Thoracic aorta (tissue), 2 donors: ENCODE data around the gene ERP44. TPM values are rescaled to one million over a fixed set of nuclear protein-coding genes. Genes with fewer than 3 reads are reported as not detected.

Experiments used
- ATAC-seq: fragments of 150-250 bp; one replicate; pipeline ENCODE4 v1.8.0; 2017; ENCODE audit warnings: low read depth; ENCODE audit not compliant: insufficient number of reproducible peaks, low FRiP score
- DNase-seq: peaks from one replicate; pipeline ENCODE4 v3.0.0-alpha.2; 2020; ENCODE audit warnings: low spot score
- H3K27ac ChIP-seq, 2 donors: fragments of 200-600 bp; sonication (generic); 1 replicate in 1 of 2; 2 replicates in 1 of 2; pipeline ENCODE4 v1.5.1; 2016; ENCODE audit warnings: mild to moderate bottlenecking in 2 of 2, moderate library complexity in 2 of 2
- H3K27me3 ChIP-seq: fragments of 200-600 bp; sonication (generic); replicated peaks from 2 replicates; pipeline ENCODE4 v1.6.0; 2016; ENCODE audit warnings: mild to moderate bottlenecking; ENCODE audit not compliant: insufficient read depth
- H3K36me3 ChIP-seq: fragments of 200-600 bp; sonication (generic); one replicate; pipeline ENCODE4 v1.5.1; 2016
- H3K4me1 ChIP-seq, 2 donors: fragments of 200-600 bp; sonication (generic); 1 replicate in 1 of 2; 2 replicates in 1 of 2; pipeline versions ENCODE4 v1.5.1 to v1.6.0; 2016; ENCODE audit warnings: low read depth in 2 of 2, mild to moderate bottlenecking in 1 of 2; ENCODE audit not compliant: control insufficient read depth in 1 of 2
- H3K4me3 ChIP-seq: fragments of 200-600 bp; sonication (generic); 2 replicates; pipeline ENCODE4 v1.5.1; 2016; ENCODE audit warnings: mild to moderate bottlenecking
- H3K9me3 ChIP-seq: fragments of 200-600 bp; sonication (generic); 2 replicates; pipeline ENCODE4 v1.5.1; 2016
- CTCF ChIP-seq: fragments of 200-600 bp; sonication (generic); IDR thresholded peaks from one replicate; pipeline ENCODE4 v1.5.1; 2019; ENCODE audit warnings: antibody characterized with exemption
- total RNA-seq, 2 donors: library from RNA; depleted of rRNA; stranded (reverse); fragments of >200 nt; gene quantifications; one replicate each; pipeline versions ENCODE4 v1.1.0 to v1.2.3, GENCODE V29; 2016

ERP44 gene
- total RNA-seq, 2 donors from 2014 or later: 13.8 to 17.6 TPM

GRCh38 chr9:100092066-100092465, 6.7 kb downstream of the ERP44 start:
- H3K27me3 ChIP-seq: no peaks in the 10 kb centered on the region
- H3K4me1 ChIP-seq: peaks cover 10 to 11% of the 10 kb centered on the region in 2 donors
- no peak overlapping the region for H3K4me3 ChIP-seq
- H3K27ac ChIP-seq: no peak overlapping the region
- TF ChIP-seq CTCF: no peak
- H3K36me3 ChIP-seq: no peaks in the 10 kb centered on the region
- DNase-seq (no peak), ATAC-seq (no peak)
- H3K9me3 ChIP-seq: no peaks in the 10 kb centered on the region

GRCh38 chr9:100091650-100092049, 7.2 kb downstream of the ERP44 start:
- H3K4me1 ChIP-seq: peaks cover 7 to 13% of the 10 kb centered on the region in 2 donors
- no peaks in the 10 kb centered on the region for H3K36me3 ChIP-seq
- no peak for TF ChIP-seq CTCF
- no peaks in the 10 kb centered on the region for H3K27me3 ChIP-seq
- H3K9me3 ChIP-seq: no peaks in the 10 kb centered on the region
- no peak overlapping the region for H3K27ac ChIP-seq
- H3K4me3 ChIP-seq: no peak overlapping the region
- ATAC-seq: no peak
- no peak for DNase-seq

GRCh38 chr9:100090880-100091279, 7.9 kb downstream of the ERP44 start:
- TF ChIP-seq CTCF: no peak
- Histone ChIP-seq H3K9me3 (no peaks in the 10 kb centered on the region), H3K27ac (no peak overlapping the region), H3K4me1 (peaks cover 4 to 13% of the 10 kb centered on the region in 2 donors), H3K27me3 (no peaks in the 10 kb centered on the region), H3K4me3 (no peak overlapping the region), H3K36me3 (no peaks in the 10 kb centered on the region)
- ATAC-seq (no peak), DNase-seq (no peak)

GRCh38 chr9:100088202-100088601, 10.6 kb downstream of the ERP44 start:
- DNase-seq: no peak
- no peak for ATAC-seq
- H3K4me3 ChIP-seq: no peak overlapping the region
- H3K27me3 ChIP-seq: no peaks in the 10 kb centered on the region
- no peak for TF ChIP-seq CTCF
- peaks cover 10 to 20% of the 10 kb centered on the region in 2 donors for H3K4me1 ChIP-seq
- no peaks in the 10 kb centered on the region for H3K36me3 ChIP-seq
- H3K27ac ChIP-seq: no peak overlapping the region
- no peaks in the 10 kb centered on the region for H3K9me3 ChIP-seq

- ATAC-seq (no peak), DNase-seq (no peak)
- no peaks in the 10 kb centered on the region for H3K36me3 ChIP-seq
- no peak overlapping the region for H3K4me3 ChIP-seq
- TF ChIP-seq CTCF: no peak
- H3K9me3 ChIP-seq: no peaks in the 10 kb centered on the region
- no peak overlapping the region for H3K27ac ChIP-seq
- H3K27me3 ChIP-seq: no peaks in the 10 kb centered on the region
- H3K4me1 ChIP-seq: peaks cover 19 to 27% of the 10 kb centered on the region in 2 donors
These were observed 11.6 kb downstream of the ERP44 start for GRCh38 chr9:100087218-100087617.
